MM.1S (cell line): ENCODE measurements around the gene MYZAP.

Experiments used
- DNase-seq: peaks from one replicate; pipeline ENCODE4 v3.0.0-alpha.2; 2015
- H2AFZ ChIP-seq: fragments of 300-600 bp; sonication (generic); 2 replicates; pipeline ENCODE4 v1.6.0; 2016; ENCODE audit warnings: antibody characterized with exemption, low read length
- H3F3A ChIP-seq: fragments of 300-600 bp; sonication (generic); 2 replicates; pipeline ENCODE4 v1.6.1; 2016; ENCODE audit warnings: mild to moderate bottlenecking, antibody characterized with exemption, low read length, moderate library complexity, mixed read lengths; ENCODE audit not compliant: insufficient read depth
- H3K27ac ChIP-seq: fragments of 300-600 bp; sonication (generic); 2 replicates; pipeline ENCODE4 v1.5.1; 2016; ENCODE audit warnings: mild to moderate bottlenecking, low read length
- H3K27me3 ChIP-seq: fragments of 300-600 bp; sonication (generic); replicated peaks from 2 replicates; pipeline ENCODE4 v1.6.0; 2016; ENCODE audit warnings: low read length; ENCODE audit not compliant: insufficient read depth
- H3K36me3 ChIP-seq: fragments of 300-600 bp; sonication (generic); replicated peaks from 2 replicates; pipeline ENCODE4 v1.6.1; 2016; ENCODE audit warnings: mild to moderate bottlenecking, low read length, mixed read lengths; ENCODE audit not compliant: insufficient read depth
- H3K4me1 ChIP-seq: fragments of 300-600 bp; sonication (generic); 2 replicates; pipeline ENCODE4 v1.6.1; 2016; ENCODE audit warnings: low read length, mixed read lengths
- H3K4me2 ChIP-seq: fragments of 300-600 bp; sonication (generic); 2 replicates; pipeline ENCODE4 v1.6.0; 2016; ENCODE audit warnings: low read depth, low read length
- H3K4me3 ChIP-seq: fragments of 300-600 bp; sonication (generic); 2 replicates; pipeline ENCODE4 v1.5.1; 2016; ENCODE audit warnings: low read length, mixed read lengths
- H3K79me2 ChIP-seq: fragments of 300-600 bp; sonication (generic); 2 replicates; pipeline ENCODE4 v1.6.1; 2016; ENCODE audit warnings: mixed run types, low read length, mixed read lengths
- H3K9ac ChIP-seq: fragments of 300-600 bp; sonication (generic); 2 replicates; pipeline ENCODE4 v1.6.1; 2016; ENCODE audit warnings: low read length, mixed read lengths
- H3K9me2 ChIP-seq: fragments of 300-600 bp; sonication (generic); replicated peaks from 2 replicates; pipeline ENCODE4 v1.6.1; 2016; ENCODE audit warnings: mild to moderate bottlenecking, low read length, mixed read lengths; ENCODE audit not compliant: insufficient read depth
- H3K9me3 ChIP-seq: fragments of 300-600 bp; sonication (generic); replicated peaks from 2 replicates; pipeline ENCODE4 v1.6.1; 2016; ENCODE audit warnings: mild to moderate bottlenecking, low read length, mixed read lengths; ENCODE audit not compliant: insufficient read depth
- H4K20me1 ChIP-seq: fragments of 300-600 bp; sonication (generic); 2 replicates; pipeline ENCODE4 v1.6.1; 2016; ENCODE audit warnings: mild to moderate bottlenecking, low read length, moderate library complexity, mixed read lengths; ENCODE audit not compliant: insufficient read depth
- CTCF ChIP-seq: fragments of 300-600 bp; sonication (generic); IDR thresholded peaks from 2 replicates; pipeline ENCODE4 v1.5.1; 2016; ENCODE audit warnings: antibody characterized with exemption, low read length, mixed read lengths
- EZH2 ChIP-seq: fragments of 300-600 bp; sonication (generic); optimal IDR thresholded peaks from 2 replicates; pipeline ENCODE3; 2017; ENCODE audit warnings: low read depth, mild to moderate bottlenecking, antibody characterized with exemption, low read length, mixed read lengths
- EZH2phosphoT487 ChIP-seq: fragments of 300-600 bp; sonication (generic); IDR thresholded peaks from 2 replicates; pipeline ENCODE4 v1.6.1; 2018; ENCODE audit warnings: antibody characterized with exemption, low read length

The MYZAP gene

GRCh38 chr15:57690341-57690966 lies 98.8 kb downstream of the MYZAP start:
- Histone ChIP-seq H3K27ac (no peak overlapping the region), H3K4me2 (no peak overlapping the region), H4K20me1 (no peaks in the 10 kb centered on the region), H2AFZ (no peak overlapping the region), H3K4me3 (no peak overlapping the region), H3K36me3 (no peaks in the 10 kb centered on the region), H3K9ac (no peak overlapping the region), H3K9me3 (no peaks in the 10 kb centered on the region), H3K27me3 (no peaks in the 10 kb centered on the region), H3K4me1 (0 out of 2 replicates have a peak, but pooled peaks cover 5% of the 10 kb centered on the region), H3F3A (no peaks in the 10 kb centered on the region), H3K79me2 (no peaks in the 10 kb centered on the region), H3K9me2 (no peaks in the 10 kb centered on the region)
- no peak for DNase-seq
- no peak for TF ChIP-seq CTCF
- TF ChIP-seq EZH2phosphoT487: no peak
- TF ChIP-seq EZH2: no peak

- Histone ChIP-seq H3K4me1 (0 out of 2 replicates have a peak, but pooled peaks cover 5% of the 10 kb centered on the region), H3F3A (no peaks in the 10 kb centered on the region), H4K20me1 (no peaks in the 10 kb centered on the region), H3K36me3 (no peaks in the 10 kb centered on the region), H3K9me2 (no peaks in the 10 kb centered on the region), H2AFZ (no peak overlapping the region), H3K9ac (no peak overlapping the region), H3K79me2 (no peaks in the 10 kb centered on the region), H3K27me3 (no peaks in the 10 kb centered on the region), H3K4me2 (no peak overlapping the region), H3K9me3 (no peaks in the 10 kb centered on the region), H3K4me3 (no peak overlapping the region), H3K27ac (no peak overlapping the region)
- no peak for TF ChIP-seq EZH2phosphoT487
- no peak for TF ChIP-seq CTCF
- TF ChIP-seq EZH2: no peak
- no peak for DNase-seq
These were observed 99.4 kb downstream of the MYZAP start for GRCh38 chr15:57691082-57691481.

GRCh38 chr15:57692709-57693108 lies 101.0 kb downstream of the MYZAP start:
- H3K27me3 ChIP-seq: no peaks in the 10 kb centered on the region
- H3K4me3 ChIP-seq: no peak overlapping the region
- no peaks in the 10 kb centered on the region for H3K79me2 ChIP-seq
- no peaks in the 10 kb centered on the region for H4K20me1 ChIP-seq
- no peak overlapping the region for H3K4me2 ChIP-seq
- H2AFZ ChIP-seq: no peak overlapping the region
- TF ChIP-seq CTCF (no peak), EZH2 (no peak), EZH2phosphoT487 (no peak)
- H3K36me3 ChIP-seq: no peaks in the 10 kb centered on the region
- no peaks in the 10 kb centered on the region for H3F3A ChIP-seq
- no peaks in the 10 kb centered on the region for H3K9me2 ChIP-seq
- no peak overlapping the region for H3K27ac ChIP-seq
- DNase-seq: no peak
- H3K9me3 ChIP-seq: no peaks in the 10 kb centered on the region
- H3K9ac ChIP-seq: no peak overlapping the region
- no peaks in the 10 kb centered on the region for H3K4me1 ChIP-seq
